ENCODE measurements around the gene RPS2. TPM values are rescaled to one million over a fixed set of nuclear protein-coding genes. Genes with fewer than 3 reads are reported as not detected.

RPS2 gene
- total RNA-seq, 1 experiment from 2014 or later: 3,874 TPM

GRCh38 chr16:1922357-1922756 lies 42.3 kb downstream of the RPS2 start:
- H3K27ac Mint-ChIP-seq: no peak overlapping the region; a peak in 1 of 7 replicates
- H3K4me3 Mint-ChIP-seq: no peak overlapping the region; a peak in 1 of 5 replicates
- no peak overlapping the region for H2BK20ac ChIP-seq (ENCODE audit: low read depth, low read length, poor library complexity, severe bottlenecking)
- no peak overlapping the region for H2BK5ac ChIP-seq (ENCODE audit: insufficient read length, low read length)
- peaks cover 11 to 42% of the 10 kb centered on the region in 2 experiments for H3K4me1 Mint-ChIP-seq
- peaks cover 0 to 2% (median 0%) of the 10 kb centered on the region in 3 experiments; a peak in 1 of 7 replicates for H3K36me3 Mint-ChIP-seq (ENCODE audit: insufficient read depth in 1 of 3, low read depth in 3 of 3)
- peaks cover 29% of the 10 kb centered on the region for H3K27me3 ChIP-seq (ENCODE audit: insufficient read depth, low read length)
- H2BK15ac ChIP-seq (ENCODE audit: low read depth, low read length): no peak overlapping the region
- no peaks in the 10 kb centered on the region for H3K9me3 ChIP-seq (ENCODE audit: control insufficient read depth, low read depth, low read length)
- no peak overlapping the region for H3K4ac ChIP-seq (ENCODE audit: low read depth, low read length)
- no peak overlapping the region for H3K56ac ChIP-seq (ENCODE audit: insufficient read length, low read depth, low read length)
- H3K27me3 Mint-ChIP-seq (ENCODE audit: low read depth): peaks cover 77% of the 10 kb centered on the region
- WGBS (ENCODE audit: extremely low coverage, insufficient read length, low lambda C conversion rate): no CpG with 5 or more reads among the region's 8 CpGs
- H3K4me1 ChIP-seq (ENCODE audit: insufficient read depth, low read length): no peaks in the 10 kb centered on the region; the same call in 1 of the 2 replicates
- no peak overlapping the region for H4K5ac ChIP-seq (ENCODE audit: insufficient read length, low read depth, low read length)
- no peaks in the 10 kb centered on the region for H4K20me1 ChIP-seq (ENCODE audit: control insufficient read depth, insufficient read depth, insufficient read length)
- H3K9me3 Mint-ChIP-seq: peaks cover 2% of the 10 kb centered on the region in 2 experiments; a peak in 3 of 5 replicates
- no peak overlapping the region for H2BK120ac ChIP-seq (ENCODE audit: low read depth, low read length, poor library complexity, severe bottlenecking)
- H3T11ph ChIP-seq (ENCODE audit: low read length): no peak overlapping the region
- H3K79me2 ChIP-seq (ENCODE audit: insufficient read depth, low read length): no peaks in the 10 kb centered on the region
- H3K23me2 ChIP-seq (ENCODE audit: insufficient read length, low read depth, low read length, poor library complexity, severe bottlenecking): peaks cover 4% of the 10 kb centered on the region
- no peak overlapping the region for H2BK12ac ChIP-seq (ENCODE audit: insufficient read length, low read depth, low read length)
- no peak overlapping the region for H2AFZ ChIP-seq (ENCODE audit: low read length)
- H3K79me1 ChIP-seq (ENCODE audit: insufficient read depth, low read depth, low read length, poor library complexity, severe bottlenecking): no peaks in the 10 kb centered on the region
- no peak overlapping the region for H4K8ac ChIP-seq (replicated peaks; ENCODE audit: insufficient read length, low read depth, low read length)
- no peak overlapping the region for H3K4me2 ChIP-seq (ENCODE audit: insufficient read depth, insufficient read length, low read length)
- H3K9ac ChIP-seq (ENCODE audit: extremely low read depth, insufficient read length, low read length): no peak overlapping the region
- no peak overlapping the region for H4K91ac ChIP-seq (ENCODE audit: insufficient read length, low read depth, low read length)
- H3K14ac ChIP-seq (ENCODE audit: insufficient read depth, low read length): no peak overlapping the region
- no peak overlapping the region for H3K27ac ChIP-seq (ENCODE audit: insufficient read length, low read depth, low read length)
- H3K23ac ChIP-seq (ENCODE audit: insufficient read length, low read depth, low read length): no peak overlapping the region
- H2AK5ac ChIP-seq (ENCODE audit: insufficient read length, low read length): no peak overlapping the region
- no peak for DNase-seq
- H3K18ac ChIP-seq (ENCODE audit: insufficient read length, low read depth, low read length): no peak overlapping the region
- no peak for TF ChIP-seq CTCF (conservative IDR thresholded peaks at IDR 0.05)

All from H9 (cell line).